GM21576 (cell line): ENCODE data around the gene TMEM109.

Experiments
- ATAC-seq: cut with Tn5 transposase; IDR thresholded peaks from one replicate; pipeline ENCODE4 v1.9.1; 2021; ENCODE audit warnings: mild to moderate bottlenecking, moderate library complexity; ENCODE audit not compliant: unreplicated experiment

Gene TMEM109

GRCh38 chr11:60878245-60879101 lies 35.5 kb upstream of the TMEM109 start:
- ATAC-seq = no peak

- ATAC-seq = no peak
Observed at GRCh38 chr11:60879104-60879503, 34.9 kb upstream of the TMEM109 start.

GRCh38 chr11:60879971-60880588 lies 33.9 kb upstream of the TMEM109 start:
- no peak for ATAC-seq

GRCh38 chr11:60880643-60881282 lies 33.2 kb upstream of the TMEM109 start:
- no peak for ATAC-seq

- ATAC-seq = no peak
Observed at GRCh38 chr11:60887556-60887955, 26.4 kb upstream of the TMEM109 start.

- ATAC-seq = no peak
Observed at GRCh38 chr11:60889869-60890311, 24.1 kb upstream of the TMEM109 start.

- no peak for ATAC-seq
Observed at GRCh38 chr11:60890696-60891095, 23.3 kb upstream of the TMEM109 start.

GRCh38 chr11:60891103-60891741 lies 22.7 kb upstream of the TMEM109 start:
- ATAC-seq = no peak

GRCh38 chr11:60895687-60896086 lies 18.3 kb upstream of the TMEM109 start:
- ATAC-seq = no peak

- no peak for ATAC-seq
Observed at GRCh38 chr11:60897496-60897895, 16.5 kb upstream of the TMEM109 start.

GRCh38 chr11:60899046-60899936 lies 14.7 kb upstream of the TMEM109 start:
- ATAC-seq = no peak

- no peak for ATAC-seq
Observed at GRCh38 chr11:60899977-60900376, 14.0 kb upstream of the TMEM109 start.

- no peak for ATAC-seq
Observed at GRCh38 chr11:60900673-60901404, 13.1 kb upstream of the TMEM109 start.

- ATAC-seq = no peak
Observed at GRCh38 chr11:60902625-60903024, 11.3 kb upstream of the TMEM109 start.

- ATAC-seq = no peak
Observed at GRCh38 chr11:60905047-60905446, 8.9 kb upstream of the TMEM109 start.

GRCh38 chr11:60905551-60906113 lies 8.3 kb upstream of the TMEM109 start:
- ATAC-seq = no peak

GRCh38 chr11:60906132-60906972 lies 7.6 kb upstream of the TMEM109 start, which contains the start of gene PRPF19:
PRPF19 (minus strand) TSS chr11:60906585; CDS start chr11:60906382, 203 bp downstream.
- ATAC-seq = peak; percentile 75

- ATAC-seq = no peak
Observed at GRCh38 chr11:60908803-60909202, 5.2 kb upstream of the TMEM109 start.
